ENCODE data around the gene SIX4.
A peak's percentile ranks its signal among the peaks of the same experiment; 100 is the strongest.
"Not testable (repeated sequence)": the region's sequence is repeated elsewhere in the genome, so short reads cannot be mapped to it uniquely, and the experiment has no call there.

SIX4 gene

DNA sequence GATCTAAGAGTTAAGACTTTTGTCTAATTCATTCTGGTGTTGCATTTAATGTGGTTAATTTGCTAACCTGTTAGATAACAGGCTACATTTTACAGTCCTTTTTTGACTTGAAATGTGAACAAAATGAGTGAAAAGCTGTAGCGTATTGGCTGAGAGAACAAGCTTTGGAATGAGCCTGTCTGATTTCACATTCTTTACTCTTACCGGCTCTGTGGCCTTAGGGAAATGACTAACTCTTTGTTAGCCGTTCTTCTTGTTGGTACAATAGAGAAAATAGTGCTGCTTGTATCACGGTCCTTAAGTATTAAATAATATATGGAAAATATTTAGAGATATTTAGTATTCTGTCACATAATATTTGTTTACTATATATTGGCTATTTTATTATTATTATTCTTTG is 12.3 kb upstream of the SIX4 start:
- Histone ChIP-seq H3K4me3 (ENCODE audit: low read length) (no peak overlapping the region), H3K27ac (ENCODE audit: low read depth, low read length) (no peak overlapping the region), H3K9ac (ENCODE audit: low read length) (no peak overlapping the region), H3K27me3 (ENCODE audit: control insufficient read depth, insufficient read depth, low read length) (no peaks in the 10 kb centered on the region), H3K36me3 (ENCODE audit: control insufficient read depth, insufficient read depth, low read length) (no peaks in the 10 kb centered on the region), H3K4me1 (ENCODE audit: control insufficient read depth, insufficient read depth, low read length) (no peaks in the 10 kb centered on the region)

DNA sequence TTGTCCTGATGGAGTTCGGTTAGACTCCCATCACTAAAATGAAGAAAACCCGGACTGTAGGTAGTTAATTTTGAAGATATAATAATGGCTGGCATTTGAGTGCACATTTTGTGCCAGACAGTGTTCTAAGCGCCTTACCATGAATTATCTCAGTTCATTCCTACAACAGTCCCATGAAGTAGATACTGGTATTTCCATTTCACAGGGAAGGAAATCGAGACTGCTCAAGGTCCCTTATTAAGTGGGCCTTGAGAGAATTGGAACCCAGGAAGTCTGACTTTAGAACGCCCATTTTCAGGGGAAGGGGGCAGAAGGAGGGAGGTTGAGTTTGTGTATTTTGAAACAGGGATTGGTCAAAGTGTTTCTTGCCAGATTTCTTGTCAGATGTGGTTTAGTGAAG is 11.3 kb upstream of the SIX4 start:
- H3K4me3 ChIP-seq (ENCODE audit: low read length), result peak overlapping the region; percentile 83
- no peaks in the 10 kb centered on the region for H3K27me3 ChIP-seq (ENCODE audit: control insufficient read depth, insufficient read depth, low read length)
- peak overlapping the region; percentile 60 for H3K27ac ChIP-seq (ENCODE audit: low read depth, low read length)
- no peaks in the 10 kb centered on the region for H3K36me3 ChIP-seq (ENCODE audit: control insufficient read depth, insufficient read depth, low read length)
- H3K9ac ChIP-seq (ENCODE audit: low read length), result no peak overlapping the region
- no peaks in the 10 kb centered on the region for H3K4me1 ChIP-seq (ENCODE audit: control insufficient read depth, insufficient read depth, low read length)

DNA sequence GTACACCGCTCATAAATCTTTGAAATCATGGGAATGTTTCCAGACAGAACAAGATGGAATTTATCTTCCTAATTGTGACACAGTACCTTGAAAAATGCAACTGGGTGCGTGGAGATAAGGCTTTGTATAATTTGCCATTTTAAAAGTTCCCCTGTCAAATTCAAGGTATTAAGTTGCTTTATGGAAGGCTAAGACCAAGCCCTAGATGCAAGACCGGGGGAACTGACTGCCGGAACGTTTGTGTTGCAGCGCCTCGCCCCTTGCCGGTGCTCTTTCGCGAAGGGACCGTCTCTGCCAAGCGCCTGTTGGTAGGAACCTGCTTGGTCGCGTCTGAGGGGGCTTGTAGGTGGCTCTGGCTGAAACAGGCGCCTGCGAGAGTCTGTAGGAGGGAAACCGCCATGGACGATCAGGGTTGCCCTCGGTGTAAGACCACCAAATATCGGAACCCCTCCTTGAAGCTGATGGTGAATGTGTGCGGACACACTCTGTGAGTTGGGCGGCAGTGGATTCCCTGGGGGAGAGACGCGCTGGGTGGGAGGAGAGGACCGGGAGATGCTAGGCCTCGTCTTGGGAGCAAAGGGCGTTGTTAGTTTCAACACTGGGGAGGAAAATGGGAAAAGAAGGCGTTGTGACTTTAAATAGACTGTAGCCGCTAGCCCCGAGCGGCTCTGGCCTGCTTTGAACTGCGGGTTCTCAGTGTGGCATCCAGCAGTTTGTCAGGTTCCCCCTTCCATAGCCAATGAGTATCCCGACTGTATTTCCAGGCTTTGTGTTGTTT is 10.5 kb upstream of the SIX4 start, which contains the start of gene MNAT1:
MNAT1 (plus strand) TSS at position 297 of the 778 bp plus-strand sequence; CDS start at position 399, 102 bp downstream.
- Histone ChIP-seq H3K27me3 (ENCODE audit: control insufficient read depth, insufficient read depth, low read length) (no peaks in the 10 kb centered on the region), H3K27ac (ENCODE audit: low read depth, low read length) (peak within 1 kb of the TSS; percentile 60), H3K4me1 (ENCODE audit: control insufficient read depth, insufficient read depth, low read length) (no peaks in the 10 kb centered on the region), H3K36me3 (ENCODE audit: control insufficient read depth, insufficient read depth, low read length) (no peaks in the 10 kb centered on the region), H3K9ac (ENCODE audit: low read length) (peak within 1 kb of the TSS; percentile 36), H3K4me3 (ENCODE audit: low read length) (peak within 1 kb of the TSS; percentile 83)

DNA sequence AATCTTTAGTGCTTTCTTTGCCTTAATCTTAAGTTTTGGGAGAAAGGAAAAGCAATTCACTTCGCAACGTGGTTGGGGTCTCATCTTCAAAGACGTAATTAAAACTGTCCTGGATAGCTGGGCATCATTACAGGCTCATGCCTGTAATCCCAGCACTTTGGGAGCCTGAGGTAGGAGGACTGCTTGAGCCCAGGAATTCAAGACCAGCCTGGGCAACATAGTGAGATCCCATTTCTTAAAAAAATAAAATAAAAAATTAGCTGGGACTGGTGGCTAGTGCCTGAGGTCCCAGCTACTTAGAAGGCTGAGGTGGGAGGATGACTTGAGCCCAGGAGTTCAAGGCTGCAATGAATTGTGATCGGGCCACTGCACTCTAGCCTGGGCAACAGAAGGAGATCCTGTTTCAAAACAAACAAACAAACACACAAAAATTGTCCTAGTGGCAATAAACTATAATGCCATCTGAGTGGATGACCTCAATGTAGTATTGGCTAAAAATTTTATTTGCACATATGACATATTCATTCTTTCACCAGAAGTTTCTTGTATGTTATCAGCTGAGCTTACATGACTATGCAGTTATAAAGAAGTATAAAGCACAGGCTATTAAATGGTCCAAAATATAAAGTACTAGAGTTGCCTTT is 8.8 kb upstream of the SIX4 start:
- Histone ChIP-seq H3K27ac (ENCODE audit: low read depth, low read length) (no peak overlapping the region), H3K4me1 (ENCODE audit: control insufficient read depth, insufficient read depth, low read length) (no peaks in the 10 kb centered on the region), H3K4me3 (ENCODE audit: low read length) (no peak overlapping the region), H3K9ac (ENCODE audit: low read length) (no peak overlapping the region), H3K27me3 (ENCODE audit: control insufficient read depth, insufficient read depth, low read length) (no peaks in the 10 kb centered on the region), H3K36me3 (ENCODE audit: control insufficient read depth, insufficient read depth, low read length) (no peaks in the 10 kb centered on the region)

DNA sequence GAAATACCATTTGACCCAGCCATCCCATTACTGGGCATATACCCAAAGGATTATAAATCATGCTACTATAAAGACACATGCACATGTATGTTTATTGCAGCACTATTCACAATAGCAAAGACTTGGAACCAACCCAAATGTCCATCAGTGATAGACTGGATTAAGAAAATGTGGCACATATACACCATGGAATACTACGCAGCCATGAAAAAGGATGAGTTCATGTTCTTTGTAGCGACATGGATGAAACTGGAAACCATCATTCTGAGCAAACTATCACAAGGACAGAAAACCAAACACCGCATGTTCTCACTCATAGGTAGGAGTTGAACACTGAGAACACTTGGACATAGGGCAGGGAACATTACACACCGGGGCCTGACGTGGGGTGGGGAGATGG is 7.1 kb upstream of the SIX4 start:
- not testable (repeated sequence) for H3K4me3 ChIP-seq (ENCODE audit: low read length); H3K27me3 ChIP-seq (ENCODE audit: control insufficient read depth, insufficient read depth, low read length); H3K4me1 ChIP-seq (ENCODE audit: control insufficient read depth, insufficient read depth, low read length); H3K9ac ChIP-seq (ENCODE audit: low read length); H3K36me3 ChIP-seq (ENCODE audit: control insufficient read depth, insufficient read depth, low read length); H3K27ac ChIP-seq (ENCODE audit: low read depth, low read length)

DNA sequence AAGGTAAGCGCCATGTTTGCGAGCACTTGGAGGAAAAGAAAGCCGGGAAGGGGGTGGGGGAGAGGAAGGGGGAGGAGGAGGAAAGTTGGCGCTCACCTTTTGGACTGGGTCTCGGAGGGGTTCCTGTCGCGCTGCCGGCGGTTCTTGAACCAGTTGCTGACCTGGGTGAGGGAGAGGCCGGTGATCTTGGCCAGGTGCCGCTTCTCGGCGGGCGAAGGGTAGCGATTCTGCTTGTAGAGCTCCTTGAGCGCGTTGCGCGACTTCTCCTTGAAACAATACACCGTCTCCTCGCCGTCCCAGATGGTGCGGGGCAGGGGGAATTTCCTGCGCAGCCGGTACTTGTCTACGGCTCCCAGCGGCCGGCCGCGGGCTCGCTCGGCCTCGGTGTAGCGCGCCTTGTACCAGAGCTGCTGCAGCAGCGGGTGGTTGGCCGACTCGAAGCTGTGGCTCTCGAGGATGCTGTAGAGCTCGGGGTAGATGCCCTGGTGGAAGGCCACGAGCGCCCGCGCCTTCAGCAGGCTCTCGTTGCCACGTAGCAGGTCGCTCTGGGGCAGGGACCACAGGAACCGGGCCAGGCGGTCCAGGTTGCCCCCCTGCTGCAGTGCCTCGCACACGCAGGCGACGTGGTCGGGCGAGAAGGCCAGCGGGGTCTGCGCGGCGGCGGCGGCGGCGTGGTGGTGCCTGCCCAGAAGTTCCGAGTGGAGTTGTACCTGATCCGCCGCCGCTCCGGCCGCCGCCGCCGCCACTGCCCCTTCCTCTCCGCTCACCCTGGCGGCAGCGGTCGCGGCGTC is 840 bp downstream of the SIX4 start:
- Histone ChIP-seq H3K4me3 (ENCODE audit: low read length) (peak overlapping the region; percentile 76), H3K27me3 (ENCODE audit: control insufficient read depth, insufficient read depth, low read length) (peaks cover 20% of the 10 kb centered on the region), H3K4me1 (ENCODE audit: control insufficient read depth, insufficient read depth, low read length) (no peaks in the 10 kb centered on the region), H3K27ac (ENCODE audit: low read depth, low read length) (no peak overlapping the region), H3K36me3 (ENCODE audit: control insufficient read depth, insufficient read depth, low read length) (no peaks in the 10 kb centered on the region), H3K9ac (ENCODE audit: low read length) (no peak overlapping the region)

DNA sequence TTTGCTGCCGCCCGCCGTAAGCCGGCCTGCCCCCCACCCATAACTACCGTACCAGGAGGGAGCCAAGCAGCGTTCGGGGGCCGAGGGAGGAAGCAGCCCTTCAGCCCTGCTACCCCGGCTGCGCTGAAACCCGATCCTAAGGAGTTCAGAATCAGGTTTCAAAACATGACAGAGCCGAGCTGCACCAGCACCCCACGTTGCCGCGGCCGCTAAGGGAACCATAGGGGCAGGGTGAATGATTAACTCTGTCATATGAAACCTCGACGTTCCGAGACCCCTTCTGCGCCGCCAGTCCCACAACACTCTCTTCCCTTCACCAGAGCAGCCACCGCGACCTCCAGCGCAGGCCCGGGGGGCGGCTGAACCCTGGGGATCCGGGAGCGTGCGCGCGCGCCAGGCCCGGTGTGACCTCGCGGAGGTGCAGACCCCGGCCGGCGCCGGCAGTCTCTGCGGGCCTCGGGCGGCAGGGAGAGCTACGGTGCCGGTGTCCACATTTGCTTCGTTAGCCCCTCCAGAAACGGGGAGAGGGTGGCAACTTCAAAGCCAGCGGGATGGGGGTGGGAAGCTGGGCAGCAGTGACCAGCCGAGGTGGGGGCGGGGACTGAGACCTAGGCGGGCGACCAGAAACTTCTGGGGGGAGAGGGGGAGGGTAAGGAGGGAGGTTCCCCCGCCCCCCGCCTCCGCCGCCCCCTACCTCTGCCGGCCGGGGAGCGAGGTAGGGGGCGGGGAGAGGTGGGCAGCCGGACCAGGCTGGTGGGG is 1.6 kb downstream of the SIX4 start:
- Histone ChIP-seq H3K27me3 (ENCODE audit: control insufficient read depth, insufficient read depth, low read length) (peaks cover 20% of the 10 kb centered on the region), H3K27ac (ENCODE audit: low read depth, low read length) (no peak overlapping the region)

DNA sequence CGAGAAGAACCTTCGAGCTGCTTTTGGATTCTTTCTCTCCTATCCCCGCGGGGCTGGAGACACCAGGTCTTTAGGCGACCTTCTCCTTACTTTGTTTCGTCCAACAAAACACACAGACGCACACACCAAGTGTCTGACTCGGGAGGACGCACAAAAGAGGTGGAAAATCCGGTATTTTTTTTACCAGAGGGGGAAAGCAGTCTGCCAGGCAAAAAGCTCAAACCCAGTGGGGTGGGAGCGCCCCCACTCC is 2.1 kb downstream of the SIX4 start:
- Histone ChIP-seq H3K27ac (ENCODE audit: low read depth, low read length) (no peak overlapping the region), H3K27me3 (ENCODE audit: control insufficient read depth, insufficient read depth, low read length) (peaks cover 20% of the 10 kb centered on the region), H3K4me3 (ENCODE audit: low read length) (peak overlapping the region; percentile 76), H3K9ac (ENCODE audit: low read length) (no peak overlapping the region), H3K36me3 (ENCODE audit: control insufficient read depth, insufficient read depth, low read length) (no peaks in the 10 kb centered on the region), H3K4me1 (ENCODE audit: control insufficient read depth, insufficient read depth, low read length) (no peaks in the 10 kb centered on the region)

More for the DNA sequence above, 1.6 kb downstream of the SIX4 start:
- H3K4me3 ChIP-seq (ENCODE audit: low read length), result peak overlapping the region; percentile 76
- no peaks in the 10 kb centered on the region for H3K36me3 ChIP-seq (ENCODE audit: control insufficient read depth, insufficient read depth, low read length)
- no peak overlapping the region for H3K9ac ChIP-seq (ENCODE audit: low read length)
- no peaks in the 10 kb centered on the region for H3K4me1 ChIP-seq (ENCODE audit: control insufficient read depth, insufficient read depth, low read length)

DNA sequence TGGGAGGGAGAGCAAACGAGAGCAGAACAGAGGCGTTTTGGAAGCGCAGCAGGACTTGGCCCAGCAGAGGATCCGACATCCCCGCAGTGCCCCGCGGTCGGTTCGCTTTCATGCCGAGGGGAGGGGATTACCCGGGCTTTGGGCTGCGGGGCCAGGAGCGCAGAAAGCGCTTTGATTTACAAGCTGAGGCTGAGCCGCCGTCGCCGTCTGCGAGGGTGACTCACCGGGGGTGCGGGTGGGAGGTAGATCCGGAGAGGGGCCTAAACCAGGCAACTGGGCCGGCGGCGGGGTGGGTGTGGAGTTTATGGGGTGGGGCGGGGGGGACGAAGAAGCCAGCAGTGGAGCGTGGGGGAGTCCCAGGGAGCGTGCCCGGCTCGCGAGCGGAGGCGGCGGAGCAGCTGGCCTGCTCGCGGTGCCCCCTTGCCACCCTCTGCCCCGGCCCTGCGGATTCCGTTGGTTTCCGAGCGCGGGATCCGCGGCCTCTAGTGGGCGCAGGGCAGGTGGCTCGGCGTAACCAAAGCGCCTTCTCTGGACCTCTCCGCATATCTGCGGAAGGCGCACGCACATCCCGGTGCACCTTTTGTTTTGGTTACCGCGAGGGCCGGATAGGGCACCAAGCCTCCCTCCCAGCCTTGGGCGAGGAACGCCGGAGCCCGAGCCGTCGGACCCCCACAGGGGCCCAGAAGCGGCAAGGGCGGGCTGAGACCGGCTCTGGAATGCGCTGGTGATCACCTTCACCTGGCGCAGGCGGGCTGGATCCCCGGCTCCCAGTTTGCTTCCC is 2.6 kb downstream of the SIX4 start:
- Histone ChIP-seq H3K4me1 (ENCODE audit: control insufficient read depth, insufficient read depth, low read length) (no peaks in the 10 kb centered on the region), H3K36me3 (ENCODE audit: control insufficient read depth, insufficient read depth, low read length) (no peaks in the 10 kb centered on the region), H3K27ac (ENCODE audit: low read depth, low read length) (no peak overlapping the region), H3K9ac (ENCODE audit: low read length) (no peak overlapping the region), H3K4me3 (ENCODE audit: low read length) (peak overlapping the region; percentile 76), H3K27me3 (ENCODE audit: control insufficient read depth, insufficient read depth, low read length) (peaks cover 20% of the 10 kb centered on the region)

DNA sequence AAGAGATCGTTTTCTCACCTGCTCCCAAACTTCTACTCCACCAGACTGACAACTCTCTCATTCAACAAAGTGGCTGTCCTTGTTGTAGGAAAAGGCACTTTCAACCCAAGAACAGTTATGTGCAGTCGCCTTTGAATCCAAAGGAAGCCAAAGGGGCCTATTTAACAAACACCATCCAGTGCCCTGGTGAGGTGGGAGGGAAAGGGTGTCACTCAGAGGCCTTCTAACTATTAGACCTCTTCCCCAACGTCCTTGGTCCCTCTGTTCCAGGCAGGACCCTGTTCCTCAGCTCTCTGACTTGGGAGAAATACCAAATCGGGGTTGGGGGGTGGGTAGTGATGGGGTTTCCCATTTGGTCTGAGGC is 3.2 kb downstream of the SIX4 start:
- peaks cover 20% of the 10 kb centered on the region for H3K27me3 ChIP-seq (ENCODE audit: control insufficient read depth, insufficient read depth, low read length)

DNA sequence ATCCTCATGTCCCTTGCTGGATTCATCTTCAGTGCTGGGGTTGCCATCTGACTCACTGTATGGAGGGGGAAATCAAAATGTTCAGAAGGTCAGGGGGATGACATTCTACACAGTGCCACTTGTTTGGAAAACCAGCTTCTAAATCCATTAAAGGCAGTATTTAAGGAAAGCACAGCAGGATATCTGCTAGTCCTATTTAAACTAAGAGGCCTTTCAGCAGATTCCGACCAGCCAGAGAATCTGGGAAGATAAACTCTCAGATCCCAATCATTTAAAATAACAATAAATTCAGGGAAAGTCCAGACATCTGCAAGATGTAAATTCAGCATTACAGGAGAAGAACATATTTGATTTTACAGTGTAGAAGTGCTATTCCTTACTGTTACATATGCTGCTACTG is 3.8 kb downstream of the SIX4 start:
- no peak overlapping the region for H3K4me3 ChIP-seq (ENCODE audit: low read length)
- H3K4me1 ChIP-seq (ENCODE audit: control insufficient read depth, insufficient read depth, low read length), result no peaks in the 10 kb centered on the region
- no peak overlapping the region for H3K9ac ChIP-seq (ENCODE audit: low read length)
- no peak overlapping the region for H3K27ac ChIP-seq (ENCODE audit: low read depth, low read length)
- peaks cover 20% of the 10 kb centered on the region for H3K27me3 ChIP-seq (ENCODE audit: control insufficient read depth, insufficient read depth, low read length)
- no peaks in the 10 kb centered on the region for H3K36me3 ChIP-seq (ENCODE audit: control insufficient read depth, insufficient read depth, low read length)

More for the DNA sequence above, 3.2 kb downstream of the SIX4 start:
- no peak overlapping the region for H3K9ac ChIP-seq (ENCODE audit: low read length)
- H3K36me3 ChIP-seq (ENCODE audit: control insufficient read depth, insufficient read depth, low read length), result no peaks in the 10 kb centered on the region
- no peak overlapping the region for H3K27ac ChIP-seq (ENCODE audit: low read depth, low read length)
- H3K4me1 ChIP-seq (ENCODE audit: control insufficient read depth, insufficient read depth, low read length), result no peaks in the 10 kb centered on the region
- H3K4me3 ChIP-seq (ENCODE audit: low read length), result peak overlapping the region; percentile 32

Data from rectal smooth muscle tissue (tissue), 1 donor.